ENCODE data around the gene TMEM272.

The TMEM272 gene

GRCh38 chr13:51849145-51850101 lies 4.4 kb upstream of the TMEM272 start:
- DNase-seq = no peak

- no peak for DNase-seq
Observed at GRCh38 chr13:51848674-51849073, 3.7 kb upstream of the TMEM272 start.

- DNase-seq = no peak
Observed at GRCh38 chr13:51846756-51847155, 1.8 kb upstream of the TMEM272 start.

GRCh38 chr13:51845574-51846318 lies 769 bp upstream of the TMEM272 start:
- DNase-seq = no peak

GRCh38 chr13:51843529-51843928 lies 1.4 kb downstream of the TMEM272 start:
- no peak for DNase-seq

GRCh38 chr13:51841732-51842131 lies 3.2 kb downstream of the TMEM272 start:
- no peak for DNase-seq

- DNase-seq = no peak
Observed at GRCh38 chr13:51840917-51841316, 4.1 kb downstream of the TMEM272 start.

GRCh38 chr13:51839711-51840540 lies 5.1 kb downstream of the TMEM272 start:
- no peak for DNase-seq

GRCh38 chr13:51838240-51838846 lies 6.6 kb downstream of the TMEM272 start:
- no peak for DNase-seq

GRCh38 chr13:51837016-51837415 lies 8.0 kb downstream of the TMEM272 start:
- no peak for DNase-seq

- no peak for DNase-seq
Observed at GRCh38 chr13:51834581-51835171, 10.3 kb downstream of the TMEM272 start.

- no peak for DNase-seq
Observed at GRCh38 chr13:51833980-51834379, 11.0 kb downstream of the TMEM272 start.

GRCh38 chr13:51832471-51833152 lies 12.4 kb downstream of the TMEM272 start:
- no peak for DNase-seq

- DNase-seq = no peak
Observed at GRCh38 chr13:51831519-51831918, 13.5 kb downstream of the TMEM272 start.

GRCh38 chr13:51829568-51829899 lies 15.4 kb downstream of the TMEM272 start:
- no peak for DNase-seq

- no peak for DNase-seq
Observed at GRCh38 chr13:51828730-51829567, 16.0 kb downstream of the TMEM272 start.

GRCh38 chr13:51827254-51827653 lies 17.7 kb downstream of the TMEM272 start:
- no peak for DNase-seq

GRCh38 chr13:51826606-51827005 lies 18.4 kb downstream of the TMEM272 start:
- DNase-seq = no peak

GRCh38 chr13:51825681-51826254 lies 19.2 kb downstream of the TMEM272 start:
- DNase-seq = no peak

- no peak for DNase-seq
Observed at GRCh38 chr13:51825165-51825592, 19.8 kb downstream of the TMEM272 start.
